ENCODE measurements around the gene COL13A1. TPM values are rescaled to one million over a fixed set of nuclear protein-coding genes. Genes with fewer than 3 reads are reported as not detected.

Gene COL13A1
- total RNA-seq, 1 experiment from 2014 or later = 3.6 TPM

- H3T11ph ChIP-seq (ENCODE audit: low read length) = no peak overlapping the region
- no peak overlapping the region for H2BK12ac ChIP-seq (ENCODE audit: insufficient read length, low read depth, low read length)
- H3K4me2 ChIP-seq (ENCODE audit: insufficient read depth, insufficient read length, low read length) = no peak overlapping the region
- Mint-ChIP-seq H3K9me3 (peaks cover 7 to 8% of the 10 kb centered on the region in 2 experiments; a peak in 4 of 5 replicates), H3K4me1 (peaks cover 6% of the 10 kb centered on the region in 2 experiments), H3K27ac (no peak overlapping the region), H3K4me3 (no peak overlapping the region), H3K27me3 (ENCODE audit: low read depth) (peaks cover 21% of the 10 kb centered on the region), H3K36me3 (ENCODE audit: insufficient read depth in 1 of 3, low read depth in 3 of 3) (peaks cover 0 to 10% (median 0%) of the 10 kb centered on the region in 3 experiments; a peak in 2 of 7 replicates)
- H4K91ac ChIP-seq (ENCODE audit: insufficient read length, low read depth, low read length) = no peak overlapping the region
- H3K23ac ChIP-seq (ENCODE audit: insufficient read length, low read depth, low read length) = no peak overlapping the region
- no peaks in the 10 kb centered on the region for H3K27me3 ChIP-seq (ENCODE audit: insufficient read depth, low read length)
- H3K27ac ChIP-seq (ENCODE audit: insufficient read length, low read depth, low read length) = no peak overlapping the region
- H4K8ac ChIP-seq (replicated peaks; ENCODE audit: insufficient read length, low read depth, low read length) = no peak overlapping the region
- no peak overlapping the region for H4K5ac ChIP-seq (ENCODE audit: insufficient read length, low read depth, low read length)
- no peaks in the 10 kb centered on the region for H3K79me1 ChIP-seq (ENCODE audit: insufficient read depth, low read depth, low read length, poor library complexity, severe bottlenecking)
- no peaks in the 10 kb centered on the region for H3K4me1 ChIP-seq (ENCODE audit: insufficient read depth, low read length)
- DNase-seq = no peak
- no peak overlapping the region for H3K56ac ChIP-seq (ENCODE audit: insufficient read length, low read depth, low read length)
- H2BK20ac ChIP-seq (ENCODE audit: low read depth, low read length, poor library complexity, severe bottlenecking) = no peak overlapping the region
- H3K9ac ChIP-seq (ENCODE audit: extremely low read depth, insufficient read length, low read length) = no peak overlapping the region
- no peak overlapping the region for H2BK15ac ChIP-seq (ENCODE audit: low read depth, low read length)
- TF ChIP-seq CTCF (conservative IDR thresholded peaks at IDR 0.05) = no peak
- H3K79me2 ChIP-seq (ENCODE audit: insufficient read depth, low read length) = no peaks in the 10 kb centered on the region
- no peaks in the 10 kb centered on the region for H4K20me1 ChIP-seq (ENCODE audit: control insufficient read depth, insufficient read depth, insufficient read length)
- H2BK120ac ChIP-seq (ENCODE audit: low read depth, low read length, poor library complexity, severe bottlenecking) = no peak overlapping the region
- no peak overlapping the region for H2AFZ ChIP-seq (ENCODE audit: low read length)
- H2AK5ac ChIP-seq (ENCODE audit: insufficient read length, low read length) = no peak overlapping the region
- H3K23me2 ChIP-seq (ENCODE audit: insufficient read length, low read depth, low read length, poor library complexity, severe bottlenecking) = no peaks in the 10 kb centered on the region
- no CpG with 5 or more reads among the region's 10 CpGs for WGBS (ENCODE audit: extremely low coverage, insufficient read length, low lambda C conversion rate)
- H3K4ac ChIP-seq (ENCODE audit: low read depth, low read length) = no peak overlapping the region
- H3K14ac ChIP-seq (ENCODE audit: insufficient read depth, low read length) = no peak overlapping the region
- H2BK5ac ChIP-seq (ENCODE audit: insufficient read length, low read length) = no peak overlapping the region
- H3K18ac ChIP-seq (ENCODE audit: insufficient read length, low read depth, low read length) = no peak overlapping the region
- peaks cover 5% of the 10 kb centered on the region for H3K9me3 ChIP-seq (ENCODE audit: control insufficient read depth, low read depth, low read length)
Measured at GRCh38 chr10:69944761-69945160, 143.1 kb downstream of the COL13A1 start.

All from H9 (cell line).